HL-60 (cell line): ENCODE results near the gene DNAH14.
"Not testable (repeated sequence)": the region's sequence is repeated elsewhere in the genome, so short reads cannot be mapped to it uniquely, and the experiment has no call there.

Experiments
- DNase-seq, 2 experiments: peaks; one replicate each; pipeline ENCODE4 v3.0.0-alpha.2; 2010 to 2020; ENCODE audit warnings: low read depth in 1 of 2, low spot score in 1 of 2
- H3K27ac ChIP-seq: fragments of 250-450 bp; sonication (Bioruptor Pico); replicated peaks from 2 replicates; pipeline ENCODE4 v1.5.1; 2020; ENCODE audit warnings: mild to moderate bottlenecking, moderate library complexity
- H3K27me3 ChIP-seq: fragments of 250-450 bp; sonication (Bioruptor Pico); 2 replicates; pipeline ENCODE4 v1.5.1; 2021; ENCODE audit warnings: mild to moderate bottlenecking, moderate library complexity; ENCODE audit not compliant: insufficient read depth, poor library complexity, severe bottlenecking
- H3K4me3 ChIP-seq: replicated peaks from 2 replicates; pipeline ENCODE4 v1.5.1; 2011; ENCODE audit warnings: mild to moderate bottlenecking, control low read depth, low read length; ENCODE audit not compliant: insufficient read depth
- GABPA ChIP-seq: IDR thresholded peaks from 2 replicates; pipeline ENCODE4 v1.6.1; 2012; ENCODE audit warnings: low read depth
- POLR2AphosphoS5 ChIP-seq: IDR thresholded peaks from 2 replicates; pipeline ENCODE4 v1.6.1; 2012; ENCODE audit warnings: low read depth
- SPI1 ChIP-seq: IDR thresholded peaks from 2 replicates; pipeline ENCODE4 v1.6.1; 2012; ENCODE audit warnings: low read depth, mild to moderate bottlenecking, borderline replicate concordance
- TF ChIP-seq, protein P1 (sequence below): IDR thresholded peaks from 2 replicates; pipeline ENCODE4 v1.6.1; 2012; ENCODE audit warnings: low read depth; ENCODE audit not compliant: insufficient replicate concordance
- TF ChIP-seq, protein P2 (sequence below): IDR thresholded peaks from one replicate; pipeline ENCODE4 v1.5.1; 2011; ENCODE audit warnings: low read length, control low read depth, inconsistent platforms; ENCODE audit not compliant: insufficient read depth

Gene DNAH14

DNA sequence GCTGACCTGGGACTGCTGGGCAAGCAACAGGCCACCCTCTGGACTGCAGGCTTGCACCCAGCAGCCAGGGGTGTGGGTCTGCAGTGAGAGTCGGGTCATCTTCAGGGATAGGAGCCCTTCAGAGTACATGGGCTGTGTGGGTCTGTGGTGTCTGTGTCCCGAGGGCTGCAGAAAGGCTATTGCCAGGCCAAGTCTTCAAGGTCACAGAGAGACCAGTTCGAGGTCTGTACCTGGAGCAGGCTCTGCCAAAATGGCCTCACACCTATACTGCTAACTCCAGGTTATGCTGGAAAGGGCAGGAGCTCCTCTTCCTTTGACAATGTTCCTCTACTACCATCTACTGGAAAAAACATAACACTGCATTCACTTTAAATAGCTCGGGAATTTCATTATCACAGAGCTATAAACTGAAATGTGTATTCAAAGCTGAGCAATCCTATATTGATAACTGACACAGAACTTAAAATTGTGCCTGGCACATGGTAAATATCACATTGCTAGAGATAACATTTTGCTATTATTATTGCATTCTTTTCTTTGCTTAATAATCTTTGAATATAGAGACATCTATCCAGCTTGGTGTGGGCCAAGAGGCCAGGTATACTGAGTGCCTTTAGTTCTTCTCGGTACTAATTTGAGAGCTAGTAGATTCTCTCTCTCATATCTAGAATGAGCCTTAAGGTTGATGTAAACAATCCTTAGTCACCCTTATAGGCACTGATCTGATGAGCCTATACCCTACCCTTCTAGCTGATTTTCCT lies 6.9 kb upstream of the DNAH14 start:
- TF ChIP-seq, protein P1, sequence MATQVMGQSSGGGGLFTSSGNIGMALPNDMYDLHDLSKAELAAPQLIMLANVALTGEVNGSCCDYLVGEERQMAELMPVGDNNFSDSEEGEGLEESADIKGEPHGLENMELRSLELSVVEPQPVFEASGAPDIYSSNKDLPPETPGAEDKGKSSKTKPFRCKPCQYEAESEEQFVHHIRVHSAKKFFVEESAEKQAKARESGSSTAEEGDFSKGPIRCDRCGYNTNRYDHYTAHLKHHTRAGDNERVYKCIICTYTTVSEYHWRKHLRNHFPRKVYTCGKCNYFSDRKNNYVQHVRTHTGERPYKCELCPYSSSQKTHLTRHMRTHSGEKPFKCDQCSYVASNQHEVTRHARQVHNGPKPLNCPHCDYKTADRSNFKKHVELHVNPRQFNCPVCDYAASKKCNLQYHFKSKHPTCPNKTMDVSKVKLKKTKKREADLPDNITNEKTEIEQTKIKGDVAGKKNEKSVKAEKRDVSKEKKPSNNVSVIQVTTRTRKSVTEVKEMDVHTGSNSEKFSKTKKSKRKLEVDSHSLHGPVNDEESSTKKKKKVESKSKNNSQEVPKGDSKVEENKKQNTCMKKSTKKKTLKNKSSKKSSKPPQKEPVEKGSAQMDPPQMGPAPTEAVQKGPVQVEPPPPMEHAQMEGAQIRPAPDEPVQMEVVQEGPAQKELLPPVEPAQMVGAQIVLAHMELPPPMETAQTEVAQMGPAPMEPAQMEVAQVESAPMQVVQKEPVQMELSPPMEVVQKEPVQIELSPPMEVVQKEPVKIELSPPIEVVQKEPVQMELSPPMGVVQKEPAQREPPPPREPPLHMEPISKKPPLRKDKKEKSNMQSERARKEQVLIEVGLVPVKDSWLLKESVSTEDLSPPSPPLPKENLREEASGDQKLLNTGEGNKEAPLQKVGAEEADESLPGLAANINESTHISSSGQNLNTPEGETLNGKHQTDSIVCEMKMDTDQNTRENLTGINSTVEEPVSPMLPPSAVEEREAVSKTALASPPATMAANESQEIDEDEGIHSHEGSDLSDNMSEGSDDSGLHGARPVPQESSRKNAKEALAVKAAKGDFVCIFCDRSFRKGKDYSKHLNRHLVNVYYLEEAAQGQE = no peak
- TF ChIP-seq, protein P2, sequence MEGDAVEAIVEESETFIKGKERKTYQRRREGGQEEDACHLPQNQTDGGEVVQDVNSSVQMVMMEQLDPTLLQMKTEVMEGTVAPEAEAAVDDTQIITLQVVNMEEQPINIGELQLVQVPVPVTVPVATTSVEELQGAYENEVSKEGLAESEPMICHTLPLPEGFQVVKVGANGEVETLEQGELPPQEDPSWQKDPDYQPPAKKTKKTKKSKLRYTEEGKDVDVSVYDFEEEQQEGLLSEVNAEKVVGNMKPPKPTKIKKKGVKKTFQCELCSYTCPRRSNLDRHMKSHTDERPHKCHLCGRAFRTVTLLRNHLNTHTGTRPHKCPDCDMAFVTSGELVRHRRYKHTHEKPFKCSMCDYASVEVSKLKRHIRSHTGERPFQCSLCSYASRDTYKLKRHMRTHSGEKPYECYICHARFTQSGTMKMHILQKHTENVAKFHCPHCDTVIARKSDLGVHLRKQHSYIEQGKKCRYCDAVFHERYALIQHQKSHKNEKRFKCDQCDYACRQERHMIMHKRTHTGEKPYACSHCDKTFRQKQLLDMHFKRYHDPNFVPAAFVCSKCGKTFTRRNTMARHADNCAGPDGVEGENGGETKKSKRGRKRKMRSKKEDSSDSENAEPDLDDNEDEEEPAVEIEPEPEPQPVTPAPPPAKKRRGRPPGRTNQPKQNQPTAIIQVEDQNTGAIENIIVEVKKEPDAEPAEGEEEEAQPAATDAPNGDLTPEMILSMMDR = peak; percentile 49
- no peak for TF ChIP-seq SPI1
- DNase-seq = peak in 1 of 2 experiments; percentile 9

DNA sequence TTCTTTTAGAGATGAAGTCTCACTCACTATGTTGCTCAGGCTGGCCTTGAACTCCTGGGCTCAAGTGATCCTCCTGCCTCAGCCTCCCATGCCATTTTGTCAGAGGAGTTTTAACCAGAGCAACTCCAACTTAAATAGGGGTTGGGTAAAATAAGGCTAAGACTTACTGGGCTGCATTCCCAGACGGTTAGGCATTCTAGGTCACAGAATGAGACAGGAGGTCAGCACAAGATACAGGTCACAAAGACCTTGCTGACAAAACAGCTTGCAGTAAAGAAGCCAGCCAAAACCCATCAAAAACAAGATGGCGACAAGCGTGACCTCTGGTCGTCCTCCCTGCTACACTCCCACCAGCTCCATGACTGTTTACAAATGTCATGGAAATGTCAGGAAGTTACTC lies 5.7 kb upstream of the DNAH14 start:
- no peak for DNase-seq
- no peak overlapping the region for H3K27ac ChIP-seq
- H3K4me3 ChIP-seq = no peak overlapping the region
- H3K27me3 ChIP-seq = no peaks in the 10 kb centered on the region
- TF ChIP-seq SPI1 = no peak
- TF ChIP-seq GABPA = no peak
- TF ChIP-seq, protein P2 = no peak
- TF ChIP-seq, protein P1 = no peak
- TF ChIP-seq POLR2AphosphoS5 = no peak

More for the DNA sequence above, 6.9 kb upstream of the DNAH14 start:
- Histone ChIP-seq H3K4me3 (no peak overlapping the region), H3K27me3 (no peaks in the 10 kb centered on the region), H3K27ac (no peak overlapping the region)

DNA sequence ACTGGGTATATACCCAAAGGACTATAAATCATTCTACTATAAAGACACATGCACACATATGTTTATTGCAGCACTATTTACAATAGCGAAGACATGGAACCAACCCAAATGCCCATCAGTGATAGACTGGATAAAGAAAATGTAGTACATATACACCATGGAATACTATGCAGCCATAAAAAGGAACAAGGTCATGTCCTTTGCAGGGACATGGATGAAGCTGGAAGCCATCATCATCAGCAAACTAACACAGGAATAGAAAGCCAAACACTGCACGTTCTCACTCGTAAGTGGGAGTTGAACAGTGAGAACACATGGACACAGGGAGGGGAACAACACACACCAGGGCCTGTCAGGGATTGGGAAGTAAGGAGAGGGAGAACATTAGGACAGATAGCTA lies 1.8 kb upstream of the DNAH14 start:
- not testable (repeated sequence) for H3K27ac ChIP-seq, DNase-seq, H3K4me3 ChIP-seq, H3K27me3 ChIP-seq

- Histone ChIP-seq H3K27ac (no peak overlapping the region), H3K27me3 (no peaks in the 10 kb centered on the region), H3K4me3 (peak overlapping the region; percentile 47)
- DNase-seq = no peak
- TF ChIP-seq, protein P1 = no peak
- no peak for TF ChIP-seq GABPA
- TF ChIP-seq SPI1 = no peak
- TF ChIP-seq, protein P2 = no peak
- TF ChIP-seq POLR2AphosphoS5 = no peak
These were observed 569 bp upstream of the DNAH14 start for GRCh38 chr1:224928906-224929305.
